Sigmoid colon (tissue), 7 donors: Measurements from ENCODE around the gene KMT2C. TPM values are rescaled to one million over a fixed set of nuclear protein-coding genes. Genes with fewer than 3 reads are reported as not detected.
"Not testable (repeated sequence)": the region's sequence is repeated elsewhere in the genome, so short reads cannot be mapped to it uniquely, and the experiment has no call there.

Experiments used
- DNase-seq: peaks from one replicate; pipeline ENCODE4 v3.0.0-alpha.2; 2019
- H3K27ac ChIP-seq, 4 donors: fragments of 200-600 bp; sonication (generic); one replicate each; pipeline ENCODE4 v1.5.1; 2016 to 2019; ENCODE audit warnings: mild to moderate bottlenecking in 1 of 4
- H3K27me3 ChIP-seq, 3 donors: fragments of 200-600 bp; sonication (generic); one replicate each; pipeline ENCODE4 v1.5.1; 2019; ENCODE audit warnings: mild to moderate bottlenecking in 1 of 3
- H3K36me3 ChIP-seq, 4 donors: fragments of 200-600 bp; sonication (generic); one replicate each; pipeline ENCODE4 v1.5.1; 2016 to 2019
- H3K4me1 ChIP-seq, 4 donors: fragments of 200-600 bp; sonication (generic); one replicate each; pipeline ENCODE4 v1.5.1; 2017 to 2019
- H3K4me3 ChIP-seq, 4 donors: fragments of 200-600 bp; sonication (generic); one replicate each; pipeline ENCODE4 v1.5.1; 2017 to 2019; ENCODE audit warnings: mild to moderate bottlenecking in 2 of 4, moderate library complexity in 1 of 4
- H3K9me3 ChIP-seq, 4 donors: fragments of 200-600 bp in 3 of 4; sonication (generic) in 3 of 4; one replicate each; pipeline versions ENCODE4 v1.5.1 to v1.6.1; 2013 to 2019
- CTCF ChIP-seq, 4 experiments: fragments of 450-650 bp in 3 of 4; fragments of 200-600 bp in 1 of 4; IDR thresholded peaks; one replicate each; pipeline ENCODE4 v1.5.1; 2016 to 2019; ENCODE audit warnings: antibody characterized with exemption in 4 of 4, mild to moderate bottlenecking in 3 of 4, moderate library complexity in 2 of 4
- EP300 ChIP-seq, 4 donors: sonication (generic); formaldehyde crosslinking; IDR thresholded peaks; one replicate each; pipeline ENCODE4 v1.6.1; 2017; ENCODE audit warnings: antibody characterized with exemption in 4 of 4
- POLR2A ChIP-seq, 2 donors: fragments of 450-650 bp; IDR thresholded peaks; one replicate each; pipeline ENCODE4 v1.6.1; 2016; ENCODE audit warnings: antibody characterized with exemption in 2 of 2, mild to moderate bottlenecking in 2 of 2, moderate library complexity in 2 of 2
- POLR2AphosphoS5 ChIP-seq, 4 donors: sonication (generic); formaldehyde crosslinking; IDR thresholded peaks; one replicate each; pipeline ENCODE4 v1.6.1; 2017; ENCODE audit warnings: antibody characterized with exemption in 4 of 4
- WGBS, 2 donors: extraction: QIAGEN DNeasy Blood & Tissue Kit; methylation state at CpG; one replicate each; pipeline ENCODE4 v1.1.7; 2013; 5-methylcytosine and 5-hydroxymethylcytosine counted together
- intact Hi-C: fragments of 100-400 bp; cut with DNase I; formaldehyde crosslinking; loops from one replicate; pipeline ENCODE4 v1.15.1; 2023
- polyA plus RNA-seq, 3 donors: library from polyadenylated mRNA; stranded (reverse); fragments of 200-250 nt; gene quantifications; one replicate each; pipeline ENCODE4 v1.2.3, GENCODE V29; 2013
- total RNA-seq, 4 donors: library from RNA; depleted of rRNA; stranded (reverse); fragments of >200 nt; gene quantifications; one replicate each; pipeline ENCODE4 v1.1.0, GENCODE V29; 2016
- donor health status: healthy with polysubstance abuse.
- donor health status: Bipolar disorder and iron deficiency.
- donor health status: healthy.

The KMT2C gene
- total and polyA plus RNA-seq, 7 donors = 7.4 to 75.6 (median 46.4) TPM

GRCh38 chr7:152403726-152404125 is 32.1 kb downstream of the KMT2C start:
- WGBS, 2 donors = 45 to 52% methylated on average over 4 of the region's 4 CpGs
- H3K36me3 ChIP-seq = no peaks in the 10 kb centered on the region
- H3K27ac ChIP-seq = no peak overlapping the region
- intact Hi-C loops = no loop called here
- no peak for TF ChIP-seq EP300 (IDR thresholded peaks at IDR 0.05)
- no peak for TF ChIP-seq CTCF (IDR thresholded peaks at IDR 0.05)
- no peak for TF ChIP-seq POLR2A (IDR thresholded peaks at IDR 0.05)
- no peak for TF ChIP-seq POLR2AphosphoS5 (IDR thresholded peaks at IDR 0.05)
- H3K9me3 ChIP-seq = peaks cover 0 to 9% (median 0%) of the 10 kb centered on the region in 4 donors
- DNase-seq = no peak
- H3K27me3 ChIP-seq = no peaks in the 10 kb centered on the region
- peaks cover 0 to 7% (median 3%) of the 10 kb centered on the region in 4 donors for H3K4me1 ChIP-seq
- H3K4me3 ChIP-seq = no peak overlapping the region

- H3K4me3 ChIP-seq = no peak overlapping the region
- H3K27me3 ChIP-seq = no peaks in the 10 kb centered on the region
- intact Hi-C loops = no loop called here
- H3K9me3 ChIP-seq = peaks cover 0 to 9% (median 0%) of the 10 kb centered on the region in 4 donors
- no peak for DNase-seq
- peaks cover 0 to 16% (median 7%) of the 10 kb centered on the region in 4 donors for H3K4me1 ChIP-seq
- TF ChIP-seq POLR2A (IDR thresholded peaks at IDR 0.05) = no peak
- no peak for TF ChIP-seq POLR2AphosphoS5 (IDR thresholded peaks at IDR 0.05)
- H3K36me3 ChIP-seq = no peaks in the 10 kb centered on the region
- no peak overlapping the region for H3K27ac ChIP-seq
- 55 to 63% methylated on average over 5 of the region's 5 CpGs for WGBS, 2 donors
These were observed 33.2 kb downstream of the KMT2C start for GRCh38 chr7:152402384-152403250.

GRCh38 chr7:152399344-152399743 is 36.5 kb downstream of the KMT2C start:
- no peak for DNase-seq
- H3K9me3 ChIP-seq = peaks cover 0 to 5% (median 0%) of the 10 kb centered on the region in 4 donors
- no peaks in the 10 kb centered on the region for H3K36me3 ChIP-seq
- no peak overlapping the region for H3K27ac ChIP-seq
- no peaks in the 10 kb centered on the region for H3K27me3 ChIP-seq
- TF ChIP-seq POLR2A (IDR thresholded peaks at IDR 0.05) (no peak), CTCF (IDR thresholded peaks at IDR 0.05) (no peak), EP300 (IDR thresholded peaks at IDR 0.05) (no peak), POLR2AphosphoS5 (IDR thresholded peaks at IDR 0.05) (no peak)
- intact Hi-C loops = no loop called here
- H3K4me3 ChIP-seq = no peak overlapping the region
- peaks cover 0 to 24% (median 10%) of the 10 kb centered on the region in 4 donors for H3K4me1 ChIP-seq

GRCh38 chr7:152395112-152395511 is 40.7 kb downstream of the KMT2C start:
- peaks cover 0 to 55% (median 9%) of the 10 kb centered on the region in 4 donors for H3K4me1 ChIP-seq
- 86 to 87% methylated on average over 7 of the region's 7 CpGs for WGBS, 2 donors
- no peaks in the 10 kb centered on the region for H3K9me3 ChIP-seq
- intact Hi-C loops = no loop called here
- no peak overlapping the region for H3K27ac ChIP-seq
- H3K36me3 ChIP-seq = no peaks in the 10 kb centered on the region
- TF ChIP-seq CTCF (IDR thresholded peaks at IDR 0.05) (no peak), POLR2AphosphoS5 (IDR thresholded peaks at IDR 0.05) (no peak), EP300 (IDR thresholded peaks at IDR 0.05) (no peak), POLR2A (IDR thresholded peaks at IDR 0.05) (no peak)
- H3K4me3 ChIP-seq = no peak overlapping the region
- DNase-seq = no peak
- H3K27me3 ChIP-seq = no peaks in the 10 kb centered on the region

GRCh38 chr7:152394214-152394613 is 41.6 kb downstream of the KMT2C start:
- intact Hi-C loops, H3K27ac ChIP-seq, H3K27me3 ChIP-seq, H3K9me3 ChIP-seq, H3K36me3 ChIP-seq, H3K4me3 ChIP-seq, DNase-seq: not testable (repeated sequence)
- 72% methylated on average over 3 of the region's 3 CpGs for WGBS, 2 donors
- peak in 3 of 4 experiments; percentile 14 to 56 (median 52) for TF ChIP-seq CTCF (IDR thresholded peaks at IDR 0.05)
- H3K4me1 ChIP-seq = peaks cover 0 to 57% (median 8%) of the 10 kb centered on the region in 4 donors
